BLaER1 (cell line): Measurements from ENCODE around the gene SLC35F6.

Experiments
- H3K27ac ChIP-seq: shearing (Covaris generic); formaldehyde crosslinking; 2 replicates; pipeline ENCODE4 v1.8.1; 2022
- H3K27me3 ChIP-seq: shearing (Covaris generic); formaldehyde crosslinking; 2 replicates; pipeline ENCODE4 v1.8.1; 2022
- H3K36me3 ChIP-seq: shearing (Covaris generic); formaldehyde crosslinking; 2 replicates; pipeline ENCODE4 v1.8.1; 2022
- H3K4me1 ChIP-seq: shearing (Covaris generic); formaldehyde crosslinking; 2 replicates; pipeline ENCODE4 v1.8.1; 2022
- H3K4me2 ChIP-seq: shearing (Covaris generic); formaldehyde crosslinking; 2 replicates; pipeline ENCODE4 v1.8.1; 2022
- H3K4me3 ChIP-seq: shearing (Covaris generic); formaldehyde crosslinking; 2 replicates; pipeline ENCODE4 v1.8.1; 2022
- H3K9ac ChIP-seq: shearing (Covaris generic); formaldehyde crosslinking; 2 replicates; pipeline ENCODE4 v1.8.1; 2022
- H3K9me3 ChIP-seq: shearing (Covaris generic); formaldehyde crosslinking; 2 replicates; pipeline ENCODE4 v1.8.1; 2022
- H4K20me1 ChIP-seq: shearing (Covaris generic); formaldehyde crosslinking; 2 replicates; pipeline ENCODE4 v1.8.1; 2022
- Cebpa-rat ChIP-seq: shearing (Covaris generic); IDR thresholded peaks from 2 replicates; pipeline ENCODE4 v1.8.1; 2022

Gene SLC35F6

DNA sequence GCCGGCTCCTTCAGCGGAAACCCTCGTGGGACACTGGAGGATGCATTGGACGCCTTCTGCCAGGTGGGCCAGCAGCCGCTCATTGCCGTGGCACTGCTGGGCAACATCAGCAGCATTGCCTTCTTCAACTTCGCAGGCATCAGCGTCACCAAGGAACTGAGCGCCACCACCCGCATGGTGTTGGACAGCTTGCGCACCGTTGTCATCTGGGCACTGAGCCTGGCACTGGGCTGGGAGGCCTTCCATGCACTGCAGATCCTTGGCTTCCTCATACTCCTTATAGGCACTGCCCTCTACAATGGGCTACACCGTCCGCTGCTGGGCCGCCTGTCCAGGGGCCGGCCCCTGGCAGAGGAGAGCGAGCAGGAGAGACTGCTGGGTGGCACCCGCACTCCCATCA is 14.0 kb downstream of the SLC35F6 start:
- Histone ChIP-seq H3K27me3 (no peaks in the 10 kb centered on the region), H3K9ac (no peak overlapping the region), H3K9me3 (no peaks in the 10 kb centered on the region), H4K20me1 (peaks cover 32% of the 10 kb centered on the region), H3K27ac (no peak overlapping the region), H3K4me3 (no peak overlapping the region), H3K4me2 (no peak overlapping the region), H3K36me3 (peaks cover 83% of the 10 kb centered on the region), H3K4me1 (peaks cover 3% of the 10 kb centered on the region; the same call in 1 of the 2 replicates)
- TF ChIP-seq Cebpa-rat, result no peak

GRCh38 chr2:26778507-26778906 is 14.4 kb downstream of the SLC35F6 start:
- no peaks in the 10 kb centered on the region for H3K4me1 ChIP-seq
- H3K36me3 ChIP-seq, result peaks cover 83% of the 10 kb centered on the region
- no peak overlapping the region for H3K9ac ChIP-seq
- no peaks in the 10 kb centered on the region for H3K9me3 ChIP-seq
- no peak overlapping the region for H3K4me3 ChIP-seq
- H3K4me2 ChIP-seq, result no peak overlapping the region
- no peaks in the 10 kb centered on the region for H3K27me3 ChIP-seq
- H4K20me1 ChIP-seq, result peaks cover 28% of the 10 kb centered on the region
- no peak overlapping the region for H3K27ac ChIP-seq
- no peak for TF ChIP-seq Cebpa-rat

DNA sequence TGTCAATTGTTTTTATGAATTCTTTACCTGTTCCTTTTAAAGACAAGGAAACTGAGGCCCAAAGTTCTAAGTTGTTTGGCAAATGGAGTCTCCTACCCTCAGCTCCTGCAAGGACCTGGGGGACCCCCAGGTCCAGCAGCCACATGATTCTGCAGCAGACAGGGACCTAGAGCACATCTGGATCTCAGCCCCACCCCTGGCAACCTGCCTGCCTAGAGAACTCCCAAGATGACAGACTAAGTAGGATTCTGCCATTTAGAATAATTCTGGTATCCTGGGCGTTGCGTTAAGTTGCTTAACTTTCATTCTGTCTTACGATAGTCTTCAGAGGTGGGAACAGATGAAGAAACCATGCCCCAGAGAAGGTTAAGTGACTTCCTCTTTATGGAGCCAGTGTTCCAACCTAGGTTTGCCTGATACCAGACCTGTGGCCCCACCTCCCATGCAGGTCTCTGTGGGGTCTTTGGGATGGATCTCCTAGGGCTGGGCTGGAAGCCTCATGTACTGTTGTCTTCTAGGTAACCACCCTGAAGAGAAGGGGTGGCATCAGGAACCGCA is 16.2 kb downstream of the SLC35F6 start:
- no peaks in the 10 kb centered on the region for H3K27me3 ChIP-seq
- H4K20me1 ChIP-seq, result peaks cover 10% of the 10 kb centered on the region; the same call in 1 of the 2 replicates
- no peak overlapping the region for H3K27ac ChIP-seq
- no peak overlapping the region for H3K4me2 ChIP-seq
- H3K36me3 ChIP-seq, result peaks cover 65% of the 10 kb centered on the region
- H3K4me1 ChIP-seq, result peaks cover 5% of the 10 kb centered on the region
- no peak overlapping the region for H3K9ac ChIP-seq
- no peak for TF ChIP-seq Cebpa-rat
- no peak overlapping the region for H3K4me3 ChIP-seq
- H3K9me3 ChIP-seq, result no peaks in the 10 kb centered on the region

DNA sequence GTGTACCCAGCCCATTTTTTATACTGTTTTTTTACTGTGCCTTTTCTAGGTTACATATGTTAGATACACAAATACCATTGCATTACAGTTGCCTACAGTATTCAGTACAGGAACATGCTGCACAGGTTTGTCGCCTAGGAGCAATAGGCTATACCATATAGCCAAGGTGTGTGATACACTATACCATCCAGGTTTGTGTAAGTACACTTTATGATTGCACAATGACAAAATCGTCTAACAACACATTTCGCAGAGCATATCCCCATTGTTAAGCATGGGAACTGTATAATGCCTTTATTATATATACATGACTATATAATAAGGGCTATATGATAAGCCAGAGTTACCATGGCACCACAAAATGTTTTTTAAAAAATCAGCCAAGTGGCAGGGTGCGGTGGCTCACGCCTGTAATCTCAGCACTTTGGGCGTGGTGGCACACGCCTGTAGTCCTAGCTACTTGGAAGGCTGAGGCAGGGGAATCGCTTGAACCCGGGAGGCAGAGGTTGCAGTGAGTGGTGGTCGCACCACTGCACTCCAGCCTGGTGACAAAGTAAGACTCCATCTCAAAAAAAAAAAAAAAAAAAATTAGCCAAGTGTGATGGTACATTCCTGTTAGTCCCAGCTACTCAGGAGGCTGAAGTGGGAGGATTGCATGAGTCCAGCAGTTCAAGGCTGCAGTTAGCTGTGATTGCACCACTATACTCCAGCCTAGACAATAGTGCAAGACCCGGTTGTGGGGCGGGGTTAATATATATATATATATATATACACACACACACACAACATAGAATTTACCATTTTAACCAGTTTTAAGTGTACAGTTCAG is 19.0 kb downstream of the SLC35F6 start:
- Histone ChIP-seq H3K4me1 (peaks cover 24% of the 10 kb centered on the region), H3K9ac (no peak overlapping the region), H3K27ac (no peak overlapping the region), H4K20me1 (no peaks in the 10 kb centered on the region), H3K36me3 (peaks cover 38% of the 10 kb centered on the region), H3K4me3 (no peak overlapping the region), H3K4me2 (no peak overlapping the region), H3K27me3 (no peaks in the 10 kb centered on the region), H3K9me3 (no peaks in the 10 kb centered on the region)
- no peak for TF ChIP-seq Cebpa-rat

DNA sequence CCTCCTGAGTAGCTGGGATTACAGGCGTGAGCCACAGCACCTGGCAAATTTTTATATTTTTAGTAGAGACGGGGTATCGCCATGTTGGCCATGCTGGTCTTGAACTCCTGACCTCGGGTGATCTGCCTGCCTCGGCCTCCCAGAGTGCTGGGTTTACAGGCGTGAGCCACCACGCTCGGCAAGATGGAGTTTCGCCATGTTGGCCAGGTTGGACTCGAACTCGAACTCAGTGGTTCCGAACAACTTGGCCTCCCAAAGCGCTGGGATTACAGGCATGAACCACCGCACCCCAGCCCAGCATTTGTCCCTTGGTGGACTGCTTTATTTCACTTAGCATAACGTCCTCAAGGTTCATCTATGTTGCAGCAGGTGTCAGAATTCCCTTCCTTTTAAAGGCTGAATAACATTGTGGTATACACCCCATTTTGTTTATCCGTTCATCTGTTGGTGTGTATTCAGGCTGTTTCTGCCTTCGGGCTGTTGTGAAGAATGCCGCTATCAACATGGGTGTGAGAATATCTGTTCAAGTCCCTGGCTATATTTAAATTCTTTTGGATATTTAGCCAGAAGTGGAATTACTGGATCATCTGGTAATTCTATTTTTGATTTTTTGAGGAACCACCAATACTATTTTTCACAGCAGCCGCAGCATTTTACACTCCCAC is 20.6 kb downstream of the SLC35F6 start:
- H3K4me2 ChIP-seq, result peak overlapping the region; percentile 80
- peak overlapping the region; percentile 91 for H3K4me3 ChIP-seq
- peaks cover 8% of the 10 kb centered on the region for H3K9me3 ChIP-seq
- peaks cover 38% of the 10 kb centered on the region for H3K36me3 ChIP-seq
- H3K27ac ChIP-seq, result 0 out of 2 replicates have a peak overlapping the region, but pooled peaks have one; percentile 57
- no peak for TF ChIP-seq Cebpa-rat
- no peaks in the 10 kb centered on the region for H3K27me3 ChIP-seq
- H3K9ac ChIP-seq, result peak overlapping the region; percentile 68; the same call in 1 of the 2 replicates
- H4K20me1 ChIP-seq, result no peaks in the 10 kb centered on the region
- H3K4me1 ChIP-seq, result peaks cover 28% of the 10 kb centered on the region

- Histone ChIP-seq H3K4me1 (peaks cover 28% of the 10 kb centered on the region), H3K4me2 (peak within 1 kb of the TSS; percentile 92), H3K9ac (peak within 1 kb of the TSS; percentile 90), H3K4me3 (peak within 1 kb of the TSS; percentile 91), H3K27me3 (no peaks in the 10 kb centered on the region), H4K20me1 (no peaks in the 10 kb centered on the region), H3K27ac (peak within 1 kb of the TSS; percentile 84), H3K9me3 (peaks cover 14% of the 10 kb centered on the region), H3K36me3 (peaks cover 38% of the 10 kb centered on the region)
- TF ChIP-seq Cebpa-rat, result no peak
Measured at GRCh38 chr2:26785431-26786206, 21.5 kb downstream of the SLC35F6 start, which contains the start of gene CENPA. TSS of gene CENPA (plus strand) at chr2:26786056. CDS start at chr2:26786197, 141 bp downstream.

- Histone ChIP-seq H3K27me3 (no peaks in the 10 kb centered on the region), H3K27ac (peak overlapping the region; percentile 84), H3K36me3 (peaks cover 38% of the 10 kb centered on the region), H3K4me2 (peak overlapping the region; percentile 92), H4K20me1 (no peaks in the 10 kb centered on the region), H3K9ac (peak overlapping the region; percentile 90), H3K4me3 (peak overlapping the region; percentile 91), H3K9me3 (peaks cover 18% of the 10 kb centered on the region), H3K4me1 (peaks cover 28% of the 10 kb centered on the region)
- no peak for TF ChIP-seq Cebpa-rat
Measured at GRCh38 chr2:26786207-26787028, 22.3 kb downstream of the SLC35F6 start.

DNA sequence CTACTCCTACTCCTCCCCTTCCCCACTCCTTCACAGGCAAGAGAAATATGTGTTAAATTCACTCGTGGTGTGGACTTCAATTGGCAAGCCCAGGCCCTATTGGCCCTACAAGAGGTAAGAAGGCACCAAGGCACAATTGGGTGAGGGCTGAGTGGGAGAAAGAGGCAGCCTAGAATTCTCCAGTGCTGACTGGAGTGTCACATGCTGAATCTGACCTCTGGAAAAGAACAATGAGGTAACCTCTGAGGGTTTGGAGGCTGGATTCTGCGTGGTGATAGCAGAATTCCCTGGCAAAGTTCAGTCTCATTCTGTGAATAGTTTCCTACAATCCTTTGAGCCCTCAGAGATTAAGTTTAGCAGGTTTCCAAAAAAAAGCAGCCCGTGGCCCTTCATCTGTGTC is 28.6 kb downstream of the SLC35F6 start:
- Histone ChIP-seq H4K20me1 (peaks cover 17% of the 10 kb centered on the region; the same call in 1 of the 2 replicates), H3K9me3 (peaks cover 18% of the 10 kb centered on the region), H3K9ac (no peak overlapping the region), H3K27ac (no peak overlapping the region), H3K4me2 (no peak overlapping the region), H3K4me3 (no peak overlapping the region), H3K27me3 (no peaks in the 10 kb centered on the region), H3K36me3 (peaks cover 91% of the 10 kb centered on the region), H3K4me1 (peaks cover 7% of the 10 kb centered on the region)
- TF ChIP-seq Cebpa-rat, result no peak
